Islet precursor cell (in vitro differentiated cells): ENCODE results near the gene ZNF385A.
"Not testable (repeated sequence)": the region's sequence is repeated elsewhere in the genome, so short reads cannot be mapped to it uniquely, and the experiment has no call there.

Experiments used
- DNase-seq: peaks from one replicate; pipeline ENCODE4 v3.0.0-alpha.2; 2018

Gene ZNF385A

GRCh38 chr12:54352891-54353874, 31.4 kb downstream of the ZNF385A start:
- peak; percentile 76 for DNase-seq

- DNase-seq = peak; percentile 89
Measured at GRCh38 chr12:54352022-54352531, 32.5 kb downstream of the ZNF385A start.

- DNase-seq = no peak
Measured at GRCh38 chr12:54351341-54351740, 33.2 kb downstream of the ZNF385A start.

- no peak for DNase-seq
Measured at GRCh38 chr12:54350743-54351142, 33.8 kb downstream of the ZNF385A start.

GRCh38 chr12:54349679-54350078, 34.9 kb downstream of the ZNF385A start:
- DNase-seq = peak; percentile 58

- no peak for DNase-seq
Measured at GRCh38 chr12:54349036-54349435, 35.5 kb downstream of the ZNF385A start.

GRCh38 chr12:54341378-54342300, 42.9 kb downstream of the ZNF385A start:
- DNase-seq = no peak

GRCh38 chr12:54340846-54341245, 43.7 kb downstream of the ZNF385A start:
- DNase-seq = no peak

- DNase-seq = no peak
Measured at GRCh38 chr12:54338698-54339296, 45.7 kb downstream of the ZNF385A start.

GRCh38 chr12:54337854-54338650, 46.5 kb downstream of the ZNF385A start:
- no peak for DNase-seq

GRCh38 chr12:54337280-54337842, 47.2 kb downstream of the ZNF385A start:
- no peak for DNase-seq

GRCh38 chr12:54333420-54334034, 51.0 kb downstream of the ZNF385A start:
- no peak for DNase-seq

- DNase-seq = no peak
Measured at GRCh38 chr12:54331461-54331860, 53.1 kb downstream of the ZNF385A start.

GRCh38 chr12:54330442-54330841, 54.1 kb downstream of the ZNF385A start:
- peak; percentile 74 for DNase-seq

GRCh38 chr12:54329759-54330158, 54.8 kb downstream of the ZNF385A start:
- peak; percentile 83 for DNase-seq

- DNase-seq = no peak
Measured at GRCh38 chr12:54328595-54329337, 55.8 kb downstream of the ZNF385A start.

GRCh38 chr12:54325442-54326109, 59.0 kb downstream of the ZNF385A start:
- not testable (repeated sequence) for DNase-seq

GRCh38 chr12:54324617-54325441, 59.7 kb downstream of the ZNF385A start, which contains the start of gene COPZ1:
TSS of gene COPZ1 (plus strand) at chr12:54325131. CDS start at chr12:54325164, 33 bp downstream.
- peak; percentile 100 for DNase-seq

- no peak for DNase-seq
Measured at GRCh38 chr12:54321363-54321762, 63.2 kb downstream of the ZNF385A start.
